Femur (tissue), 1 donor: ENCODE results near the gene NINJ2.
"Not testable (repeated sequence)": the region's sequence is repeated elsewhere in the genome, so short reads cannot be mapped to it uniquely, and the experiment has no call there.

Experiments
- DNase-seq: peaks from one replicate; pipeline ENCODE4 v3.0.0-alpha.2; 2017

Gene NINJ2

GRCh38 chr12:583251-583869 lies 79.9 kb downstream of the NINJ2 start:
- no peak for DNase-seq

- DNase-seq: no peak
Measured at GRCh38 chr12:581746-582145, 81.5 kb downstream of the NINJ2 start.

GRCh38 chr12:581321-581720 lies 81.9 kb downstream of the NINJ2 start:
- DNase-seq: no peak

GRCh38 chr12:580813-581212 lies 82.4 kb downstream of the NINJ2 start:
- no peak for DNase-seq

- DNase-seq: no peak
Measured at GRCh38 chr12:579420-580110, 83.7 kb downstream of the NINJ2 start.

- DNase-seq: no peak
Measured at GRCh38 chr12:578748-579419, 84.4 kb downstream of the NINJ2 start.

GRCh38 chr12:577994-578747 lies 85.1 kb downstream of the NINJ2 start:
- DNase-seq: not testable (repeated sequence)

- no peak for DNase-seq
Measured at GRCh38 chr12:576615-577110, 86.6 kb downstream of the NINJ2 start.

GRCh38 chr12:575948-576614 lies 87.2 kb downstream of the NINJ2 start:
- peak; percentile 90 for DNase-seq

GRCh38 chr12:575129-575502 lies 88.1 kb downstream of the NINJ2 start:
- no peak for DNase-seq

- DNase-seq: no peak
Measured at GRCh38 chr12:574475-575128, 88.6 kb downstream of the NINJ2 start.

GRCh38 chr12:573232-573631 lies 90.0 kb downstream of the NINJ2 start:
- no peak for DNase-seq

GRCh38 chr12:572532-572899 lies 90.7 kb downstream of the NINJ2 start:
- no peak for DNase-seq

- peak; percentile 46 for DNase-seq
Measured at GRCh38 chr12:571795-572531, 91.3 kb downstream of the NINJ2 start.

GRCh38 chr12:570921-571794 lies 92.1 kb downstream of the NINJ2 start:
- DNase-seq: peak; percentile 79

GRCh38 chr12:570435-570920 lies 92.8 kb downstream of the NINJ2 start:
- peak; percentile 82 for DNase-seq

- DNase-seq: peak; percentile 93
Measured at GRCh38 chr12:569803-570434, 93.3 kb downstream of the NINJ2 start.

GRCh38 chr12:569091-569676 lies 94.1 kb downstream of the NINJ2 start:
- no peak for DNase-seq

GRCh38 chr12:568486-568885 lies 94.8 kb downstream of the NINJ2 start:
- no peak for DNase-seq
